ENCODE results near the gene ENPP6.

The ENPP6 gene

GRCh38 chr4:184189966-184190365 lies 27.7 kb downstream of the ENPP6 start:
- TF ChIP-seq GATA2 (IDR thresholded peaks at IDR 0.05; ENCODE audit: low read depth, low read length) (no peak), GATA3 (IDR thresholded peaks at IDR 0.05; ENCODE audit: low read depth, low read length) (no peak)

- TF ChIP-seq GATA3 (IDR thresholded peaks at IDR 0.05; ENCODE audit: low read depth, low read length) (no peak), GATA2 (IDR thresholded peaks at IDR 0.05; ENCODE audit: low read depth, low read length) (no peak)
Observed at GRCh38 chr4:184188443-184189400, 29.0 kb downstream of the ENPP6 start.

- TF ChIP-seq GATA2 (IDR thresholded peaks at IDR 0.05; ENCODE audit: low read depth, low read length), result no peak
- no peak for TF ChIP-seq GATA3 (IDR thresholded peaks at IDR 0.05; ENCODE audit: low read depth, low read length)
Observed at GRCh38 chr4:184177271-184177670, 40.4 kb downstream of the ENPP6 start.

GRCh38 chr4:184174571-184175488 lies 42.8 kb downstream of the ENPP6 start:
- TF ChIP-seq GATA3 (IDR thresholded peaks at IDR 0.05; ENCODE audit: low read depth, low read length) (no peak), GATA2 (IDR thresholded peaks at IDR 0.05; ENCODE audit: low read depth, low read length) (no peak)

- no peak for TF ChIP-seq GATA2 (IDR thresholded peaks at IDR 0.05; ENCODE audit: low read depth, low read length)
- no peak for TF ChIP-seq GATA3 (IDR thresholded peaks at IDR 0.05; ENCODE audit: low read depth, low read length)
Observed at GRCh38 chr4:184171011-184171410, 46.7 kb downstream of the ENPP6 start.

GRCh38 chr4:184169225-184169867 lies 48.3 kb downstream of the ENPP6 start:
- no peak for TF ChIP-seq GATA3 (IDR thresholded peaks at IDR 0.05; ENCODE audit: low read depth, low read length)

- TF ChIP-seq GATA2 (IDR thresholded peaks at IDR 0.05; ENCODE audit: low read depth, low read length), result no peak
- no peak for TF ChIP-seq GATA3 (IDR thresholded peaks at IDR 0.05; ENCODE audit: low read depth, low read length)
Observed at GRCh38 chr4:184168406-184169019, 49.2 kb downstream of the ENPP6 start.

- TF ChIP-seq GATA3 (IDR thresholded peaks at IDR 0.05; ENCODE audit: low read depth, low read length), result no peak
- no peak for TF ChIP-seq GATA2 (IDR thresholded peaks at IDR 0.05; ENCODE audit: low read depth, low read length)
Observed at GRCh38 chr4:184167576-184167975, 50.1 kb downstream of the ENPP6 start.

GRCh38 chr4:184166736-184167135 lies 50.9 kb downstream of the ENPP6 start:
- TF ChIP-seq GATA3 (IDR thresholded peaks at IDR 0.05; ENCODE audit: low read depth, low read length) (no peak), GATA2 (IDR thresholded peaks at IDR 0.05; ENCODE audit: low read depth, low read length) (no peak)

- no peak for TF ChIP-seq GATA3 (IDR thresholded peaks at IDR 0.05; ENCODE audit: low read depth, low read length)
- no peak for TF ChIP-seq GATA2 (IDR thresholded peaks at IDR 0.05; ENCODE audit: low read depth, low read length)
Observed at GRCh38 chr4:184165291-184165690, 52.4 kb downstream of the ENPP6 start.

GRCh38 chr4:184163813-184164212 lies 53.9 kb downstream of the ENPP6 start:
- no peak for TF ChIP-seq GATA2 (IDR thresholded peaks at IDR 0.05; ENCODE audit: low read depth, low read length)
- no peak for TF ChIP-seq GATA3 (IDR thresholded peaks at IDR 0.05; ENCODE audit: low read depth, low read length)

GRCh38 chr4:184162596-184162995 lies 55.1 kb downstream of the ENPP6 start:
- no peak for TF ChIP-seq GATA3 (IDR thresholded peaks at IDR 0.05; ENCODE audit: low read depth, low read length)
- TF ChIP-seq GATA2 (IDR thresholded peaks at IDR 0.05; ENCODE audit: low read depth, low read length), result no peak

- TF ChIP-seq GATA2 (IDR thresholded peaks at IDR 0.05; ENCODE audit: low read depth, low read length) (no peak), GATA3 (IDR thresholded peaks at IDR 0.05; ENCODE audit: low read depth, low read length) (no peak)
Observed at GRCh38 chr4:184157322-184157721, 60.4 kb downstream of the ENPP6 start.
